Fibroblast of skin of left quadriceps (primary cell): ENCODE data around the gene ANKRD61.
"Not testable (repeated sequence)": the region's sequence is repeated elsewhere in the genome, so short reads cannot be mapped to it uniquely, and the experiment has no call there.

Experiments
- DNase-seq, 2 experiments: peaks; one replicate each; pipeline ENCODE4 v3.0.0-alpha.2; 2013; ENCODE audit warnings: low read depth in 2 of 2

The ANKRD61 gene

DNA sequence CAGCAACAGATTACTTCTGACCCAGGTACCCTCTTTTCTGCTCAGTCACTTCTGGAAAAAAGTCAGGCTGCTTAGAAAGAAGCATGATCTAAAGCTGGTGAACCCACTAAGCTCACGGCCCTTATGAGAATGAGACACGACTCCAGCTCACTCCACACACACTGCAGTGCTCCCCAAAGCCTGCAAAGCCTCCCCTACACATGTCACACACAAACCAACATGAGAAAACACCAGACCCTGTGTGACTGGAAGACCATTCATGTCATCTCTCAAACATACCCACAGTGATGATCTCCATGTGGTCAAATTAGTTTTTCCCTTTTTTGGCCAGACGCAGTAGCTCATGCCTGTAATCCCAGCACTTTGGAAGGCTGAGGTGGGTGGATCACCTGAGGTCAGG lies 391 bp downstream of the ANKRD61 start:
- no peak for DNase-seq

DNA sequence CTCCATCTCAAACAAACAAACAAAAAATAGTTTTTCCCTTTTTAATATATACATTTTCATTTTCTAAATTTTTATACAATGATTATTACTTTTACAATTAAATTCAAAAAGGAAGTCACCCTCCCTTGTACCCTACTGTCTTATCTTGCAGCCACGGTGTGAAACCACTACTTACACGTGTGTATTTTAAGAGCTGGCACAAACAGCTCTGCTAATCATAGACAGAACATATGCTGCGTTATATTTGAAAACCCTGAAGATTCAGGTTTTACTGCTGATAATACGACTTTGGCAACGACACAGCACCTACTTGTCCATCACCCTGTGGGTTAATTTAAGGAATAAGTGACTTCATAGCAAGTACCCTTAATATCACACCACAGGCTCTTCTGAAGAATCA lies 991 bp downstream of the ANKRD61 start:
- DNase-seq = no peak

DNA sequence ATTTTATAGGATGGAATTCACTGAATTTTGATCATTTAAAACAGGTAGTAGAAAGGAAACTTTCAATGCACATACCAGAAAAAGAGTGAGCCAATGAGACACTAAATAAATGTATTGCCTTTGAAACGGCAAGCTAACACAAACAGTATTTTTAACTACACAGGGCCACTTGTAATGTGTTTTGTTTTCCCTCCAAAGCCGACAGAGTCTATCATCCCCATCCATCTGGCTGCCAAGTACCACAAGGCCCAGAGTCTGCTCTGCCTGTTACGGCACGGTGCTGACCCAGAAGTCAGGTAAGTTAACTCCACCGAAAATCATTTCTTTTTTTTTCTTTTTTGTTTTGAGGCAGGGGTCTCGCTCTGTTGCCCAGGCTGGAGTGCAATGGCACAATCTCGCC lies 1.5 kb downstream of the ANKRD61 start:
- DNase-seq = no peak

DNA sequence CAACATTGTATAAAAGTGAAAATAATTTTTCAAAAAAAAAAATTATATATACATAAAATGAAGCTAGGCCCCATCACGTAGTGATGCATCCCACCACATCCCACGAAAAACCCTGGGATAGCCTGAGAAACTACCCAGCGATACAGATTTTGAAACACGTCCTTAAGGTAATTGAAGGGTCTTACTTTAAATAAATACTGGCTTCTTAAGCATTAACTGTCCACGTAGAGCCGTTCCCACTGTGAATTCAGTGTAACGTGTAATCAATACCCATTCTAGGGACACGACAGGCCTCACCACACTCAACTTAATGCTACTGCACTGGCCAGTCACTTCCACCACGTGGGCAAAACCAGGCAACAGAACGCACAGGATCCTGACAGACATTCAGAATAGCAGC lies 4.0 kb downstream of the ANKRD61 start:
- DNase-seq = no peak

DNA sequence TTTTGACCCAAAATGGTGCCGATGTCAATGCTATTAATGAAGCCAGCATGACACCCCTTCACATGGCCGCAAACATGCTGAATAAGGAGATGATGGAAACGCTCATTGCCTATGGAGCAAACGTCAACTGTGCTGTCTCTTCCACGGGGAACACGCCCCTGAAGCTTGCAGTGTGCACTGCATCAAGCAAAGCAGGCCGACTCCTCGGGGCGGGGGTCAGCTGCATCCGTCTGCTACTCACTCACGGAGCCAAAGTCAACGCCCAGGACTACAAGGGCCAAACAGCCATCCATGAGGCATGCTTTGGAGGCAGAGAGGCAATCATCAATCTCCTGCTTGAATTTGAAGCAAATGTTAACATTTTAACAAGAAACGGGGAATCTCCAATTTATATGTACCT lies 4.5 kb downstream of the ANKRD61 start:
- DNase-seq = no peak

DNA sequence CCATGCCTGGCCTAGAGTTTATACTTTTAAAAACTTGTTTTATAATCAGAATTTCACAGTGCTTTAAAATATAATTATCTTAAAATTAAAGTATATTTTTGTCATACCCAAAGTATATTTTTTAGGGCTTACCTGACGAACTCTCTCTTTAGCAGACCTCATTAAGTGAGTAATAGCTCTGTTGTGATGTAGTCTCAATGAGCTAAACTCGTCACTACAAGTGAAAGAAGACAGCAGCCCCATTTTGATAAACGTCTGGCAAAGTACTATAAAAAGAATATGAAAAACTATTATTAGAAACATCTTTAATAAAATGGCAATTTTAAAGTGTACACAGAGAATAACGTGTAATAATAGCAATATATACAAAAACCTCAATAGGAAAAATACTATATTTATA lies 18.6 kb downstream of the ANKRD61 start:
- no peak for DNase-seq

DNA sequence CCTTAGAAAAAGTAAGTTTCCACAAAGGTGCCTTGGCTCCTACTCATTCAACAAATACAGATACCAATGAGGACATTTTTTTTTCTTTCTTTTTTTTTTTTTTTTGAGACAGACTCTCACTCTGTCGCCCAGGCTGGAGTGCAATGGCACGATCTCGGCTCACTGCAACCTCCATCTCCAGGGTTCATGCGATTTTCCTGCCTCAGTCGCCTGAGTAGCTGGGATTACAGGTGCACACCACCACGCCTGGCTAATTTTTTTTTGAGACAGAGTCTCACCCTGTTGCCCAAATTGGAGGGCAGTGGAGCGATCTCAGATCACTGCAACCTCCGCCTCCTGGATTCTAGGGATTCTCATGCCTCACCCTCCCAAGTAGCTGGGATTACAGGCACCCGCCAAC lies 20.0 kb downstream of the ANKRD61 start:
- not testable (repeated sequence) for DNase-seq

DNA sequence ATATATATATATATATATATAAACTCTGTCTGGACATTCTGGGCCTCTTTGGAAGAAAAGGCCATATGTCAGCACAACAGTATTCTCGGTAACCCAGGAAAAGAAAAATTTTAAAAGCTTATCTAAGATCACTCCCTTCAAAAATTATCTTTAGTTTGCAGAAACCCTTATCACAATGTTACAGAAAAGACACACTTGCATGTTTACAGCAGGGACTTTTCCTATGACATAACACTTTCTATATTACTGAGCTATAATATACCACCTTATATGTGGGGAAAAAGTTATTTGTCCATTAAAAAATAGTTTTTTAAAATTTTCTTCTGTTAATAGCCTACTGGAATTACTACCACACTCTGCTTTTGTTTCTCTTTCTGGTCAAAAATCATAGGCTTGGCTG lies 25.4 kb downstream of the ANKRD61 start:
- no peak for DNase-seq

DNA sequence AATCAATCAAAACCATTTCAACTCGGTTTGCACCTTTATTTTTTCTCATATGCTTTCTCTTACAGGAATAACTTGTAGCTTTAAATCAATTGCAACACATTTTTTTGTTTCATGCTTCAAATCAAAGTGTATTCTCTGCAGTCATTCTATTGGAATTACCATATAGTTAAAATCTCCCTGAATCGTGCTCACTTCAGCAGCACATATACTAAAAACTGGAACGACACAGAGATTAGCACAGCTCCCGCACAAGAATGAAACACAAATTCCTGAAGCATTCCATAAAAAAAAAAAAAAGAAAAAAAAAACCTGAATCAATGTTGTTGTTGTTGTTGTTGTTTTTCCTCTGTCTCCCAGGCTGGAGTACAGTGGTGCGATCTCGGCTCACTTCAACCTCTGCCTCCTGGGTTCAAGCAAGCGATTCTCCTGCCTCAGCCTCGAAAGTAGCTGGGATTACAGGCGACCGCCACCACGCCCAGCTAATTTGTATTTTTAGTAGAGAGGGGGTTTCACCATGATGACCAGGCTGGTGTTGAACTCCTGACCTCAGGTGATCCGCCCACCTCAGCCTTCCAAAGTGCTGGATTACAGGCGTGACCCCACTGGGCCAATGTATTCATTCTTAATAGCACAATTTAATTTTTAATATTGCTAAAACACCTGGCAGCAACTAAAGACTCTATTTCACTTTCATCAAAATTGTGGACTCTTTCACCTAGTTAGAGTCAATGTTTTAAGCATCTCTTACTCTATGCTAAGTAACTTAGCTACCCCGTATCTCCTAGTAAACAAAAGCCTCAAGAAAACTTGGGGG lies 26.3 kb downstream of the ANKRD61 start:
- DNase-seq = no peak

DNA sequence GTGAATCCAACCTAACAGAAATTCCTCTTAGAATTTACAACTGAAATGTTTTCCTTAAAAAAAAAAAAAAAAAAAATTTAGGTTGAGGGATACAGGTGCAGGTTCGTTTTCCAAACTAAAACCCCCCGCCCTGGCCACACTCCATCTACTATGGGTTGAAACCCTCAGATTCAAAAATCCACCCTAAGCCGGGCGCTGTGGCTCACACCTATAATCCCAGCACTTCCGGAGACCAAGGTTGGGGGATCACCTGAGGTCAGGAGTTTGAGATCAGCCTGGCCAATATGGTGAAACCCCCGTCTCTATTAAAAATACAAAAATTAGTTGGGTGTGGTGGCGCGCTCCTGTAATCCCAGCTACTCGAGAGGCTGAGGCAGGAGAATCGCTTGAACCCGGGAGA lies 28.8 kb downstream of the ANKRD61 start:
- DNase-seq = not testable (repeated sequence)

DNA sequence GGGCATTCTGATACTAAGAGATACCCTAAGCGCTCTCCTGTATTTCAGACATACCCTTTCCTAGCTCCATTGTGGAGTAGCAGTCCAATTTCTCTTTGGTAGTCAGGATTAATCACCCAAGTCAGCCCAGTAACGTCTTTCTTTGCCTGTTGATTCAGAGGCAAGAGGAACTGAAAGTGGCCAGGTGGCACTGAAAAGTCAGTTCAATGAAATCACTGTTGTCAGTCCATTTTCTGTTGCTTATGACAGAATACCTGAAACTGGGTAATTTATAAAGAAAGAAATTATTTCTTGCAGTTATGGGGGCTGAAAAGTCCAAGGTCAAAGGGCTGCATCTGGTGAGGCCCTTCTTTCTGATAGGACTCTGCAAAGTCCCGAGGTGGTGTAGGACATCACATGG lies 40.2 kb downstream of the ANKRD61 start:
- DNase-seq = no peak

DNA sequence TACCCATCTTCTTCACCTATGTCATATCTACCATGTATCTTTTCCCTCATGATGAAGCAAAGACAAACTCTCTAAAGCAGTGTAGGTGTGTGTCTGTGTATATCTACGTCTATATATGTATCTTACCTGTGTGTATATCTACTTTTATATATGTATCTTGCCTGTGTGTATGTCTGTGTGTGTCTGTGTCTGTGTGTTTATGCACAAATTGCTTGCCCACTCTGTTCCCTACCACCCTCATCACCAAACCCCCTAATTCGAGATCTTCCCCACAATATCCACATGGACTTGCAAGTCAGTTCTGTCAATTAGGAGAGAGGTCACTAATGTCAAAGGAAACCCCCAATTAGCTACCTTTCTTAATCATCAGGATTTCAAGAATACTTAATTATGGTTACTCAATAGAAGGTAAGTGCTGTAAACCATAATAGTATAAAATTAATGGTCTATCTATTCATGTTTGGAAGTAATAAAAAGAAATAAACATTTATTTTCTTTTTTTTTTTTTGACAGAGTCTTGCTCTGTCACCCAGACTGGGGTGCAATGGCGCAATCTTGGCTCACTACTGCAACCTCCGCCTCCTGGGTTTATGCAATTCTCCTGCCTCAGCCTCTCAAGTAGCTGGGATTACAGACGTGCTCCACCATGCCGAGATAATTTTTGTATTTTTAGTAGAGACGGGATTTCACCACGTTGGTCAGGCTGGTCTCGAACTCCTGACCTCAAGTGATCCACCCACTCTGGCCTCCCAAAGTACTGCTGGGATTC lies 43.6 kb downstream of the ANKRD61 start:
- DNase-seq = no peak

DNA sequence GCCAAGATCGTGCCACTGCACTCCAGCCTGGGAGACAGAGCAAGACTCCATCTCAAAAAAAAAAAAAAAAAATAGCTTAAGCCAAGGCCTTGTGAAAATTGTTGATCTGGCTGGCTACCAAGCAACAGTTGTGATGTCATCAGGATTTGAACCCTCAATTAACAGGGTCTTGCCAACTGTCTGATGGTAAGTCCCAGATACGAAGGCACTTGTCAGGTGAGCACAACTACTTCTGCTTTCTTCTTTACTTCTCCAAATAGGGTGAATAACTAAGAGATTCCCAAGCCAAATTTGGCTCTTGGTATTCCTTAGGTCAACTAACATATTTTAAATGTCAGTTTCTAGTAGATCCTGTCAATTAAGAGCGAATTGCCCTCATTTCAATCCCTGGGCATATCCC lies 47.4 kb downstream of the ANKRD61 start:
- DNase-seq = no peak

DNA sequence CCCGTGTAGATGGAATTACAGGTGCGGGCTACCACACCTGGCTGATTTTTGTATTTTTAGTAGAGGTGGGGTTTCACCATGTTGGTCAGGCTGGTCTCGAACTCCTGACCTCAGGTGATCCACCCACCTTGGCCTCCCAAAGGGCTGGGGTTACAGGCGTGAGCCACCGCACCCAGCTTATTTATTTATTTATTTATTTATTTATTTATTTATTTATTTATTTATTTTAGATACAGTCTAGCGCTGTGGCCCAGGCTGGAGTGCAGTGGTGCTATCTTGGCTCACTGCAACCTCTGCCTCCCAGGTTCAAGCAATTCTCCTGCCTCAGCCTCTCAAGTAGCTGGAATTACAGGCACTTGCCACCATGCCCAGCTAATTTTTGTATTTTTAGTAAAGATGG lies 51.9 kb downstream of the ANKRD61 start:
- not testable (repeated sequence) for DNase-seq
